SU-DHL-6 (cell line): ENCODE results near the gene NREP.

Source experiments
- H2AFZ ChIP-seq: fragments of 200-600 bp; sonication (generic); 2 replicates; pipeline ENCODE4 v1.6.1; 2014; ENCODE audit warnings: low read depth, mild to moderate bottlenecking, moderate library complexity, mixed read lengths, antibody characterized with exemption, low read length; ENCODE audit not compliant: severe bottlenecking
- H3F3A ChIP-seq: fragments of 200-600 bp; shearing (Covaris generic); 2 replicates; pipeline ENCODE4 v1.6.0; 2016; ENCODE audit warnings: antibody characterized with exemption, mild to moderate bottlenecking; ENCODE audit not compliant: insufficient read depth
- H3K27ac ChIP-seq: fragments of 200-600 bp; sonication (generic); 2 replicates; pipeline ENCODE4 v1.5.1; 2016; ENCODE audit warnings: low read depth, mild to moderate bottlenecking, low read length, moderate library complexity, mixed read lengths
- H3K27me3 ChIP-seq: fragments of 200-600 bp; sonication (generic), shearing (Covaris generic); 2 replicates; pipeline ENCODE4 v1.6.0; 2014; ENCODE audit warnings: mild to moderate bottlenecking, low read length
- H3K36me3 ChIP-seq: fragments of 200-600 bp; sonication (generic); 2 replicates; pipeline ENCODE4 v1.6.1; 2014; ENCODE audit warnings: mild to moderate bottlenecking, low read length, mixed read lengths
- H3K4me2 ChIP-seq: fragments of 300-600, 200-600 bp; shearing (Covaris generic), sonication (generic); 2 replicates; pipeline ENCODE4 v1.6.0; 2014; ENCODE audit warnings: low read length, low read depth, mild to moderate bottlenecking; ENCODE audit not compliant: poor library complexity, severe bottlenecking
- H3K4me3 ChIP-seq: fragments of 200-600 bp; sonication (generic); 2 replicates; pipeline ENCODE4 v1.5.1; 2014; ENCODE audit warnings: antibody characterized with exemption, low read length, mild to moderate bottlenecking, mixed read lengths; ENCODE audit not compliant: insufficient read depth, poor library complexity, severe bottlenecking
- H3K79me2 ChIP-seq: fragments of 200-600 bp; sonication (generic); 2 replicates; pipeline ENCODE4 v1.6.1; 2014; ENCODE audit warnings: mild to moderate bottlenecking, low read length, moderate library complexity; ENCODE audit not compliant: insufficient read depth
- H3K9ac ChIP-seq: fragments of 200-600 bp; sonication (generic); 2 replicates; pipeline ENCODE4 v1.7.0; 2014; ENCODE audit warnings: mild to moderate bottlenecking, low read length
- H3K9me2 ChIP-seq: fragments of 200-600 bp; sonication (generic); replicated peaks from 2 replicates; pipeline ENCODE4 v1.6.1; 2014; ENCODE audit warnings: low read length; ENCODE audit not compliant: insufficient read depth
- H3K9me3 ChIP-seq: fragments of 200-600 bp; sonication (generic); 2 replicates; pipeline ENCODE4 v1.6.1; 2014; ENCODE audit warnings: low read length, mixed read lengths; ENCODE audit not compliant: insufficient read depth
- H4K20me1 ChIP-seq: fragments of 200-600 bp; sonication (generic); 2 replicates; pipeline ENCODE4 v1.6.1; 2014; ENCODE audit warnings: low read depth, mild to moderate bottlenecking, antibody characterized with exemption, low read length, moderate library complexity, mixed read lengths
- CTCF ChIP-seq: fragments of 200-600 bp; sonication (generic); IDR thresholded peaks from one replicate; pipeline ENCODE4 v1.5.1; 2017; ENCODE audit warnings: antibody characterized with exemption, mild to moderate bottlenecking, low read length, moderate library complexity; ENCODE audit not compliant: insufficient read depth, poor library complexity, severe bottlenecking
- EZH2phosphoT487 ChIP-seq: fragments of 200-600 bp; sonication (generic), shearing (Covaris generic); conservative IDR thresholded peaks from 2 replicates; pipeline ENCODE4 v1.6.1; 2018; ENCODE audit warnings: mild to moderate bottlenecking, antibody characterized with exemption, low read length, moderate library complexity, mixed read lengths

The NREP gene

GRCh38 chr5:111689357-111689935, 67.5 kb downstream of the NREP start:
- no peaks in the 10 kb centered on the region for H3K27me3 ChIP-seq
- no peak overlapping the region for H3K9ac ChIP-seq
- H2AFZ ChIP-seq, result no peak overlapping the region
- no peaks in the 10 kb centered on the region for H3F3A ChIP-seq
- no peaks in the 10 kb centered on the region for H3K9me2 ChIP-seq
- TF ChIP-seq CTCF, result no peak
- no peak for TF ChIP-seq EZH2phosphoT487
- no peak overlapping the region for H3K4me2 ChIP-seq
- H3K9me3 ChIP-seq, result no peaks in the 10 kb centered on the region
- no peaks in the 10 kb centered on the region for H3K79me2 ChIP-seq
- H3K27ac ChIP-seq, result no peak overlapping the region
- no peaks in the 10 kb centered on the region for H4K20me1 ChIP-seq
- no peak overlapping the region for H3K4me3 ChIP-seq
- H3K36me3 ChIP-seq, result no peaks in the 10 kb centered on the region

- H3F3A ChIP-seq, result no peaks in the 10 kb centered on the region
- no peaks in the 10 kb centered on the region for H4K20me1 ChIP-seq
These were observed 71.0 kb downstream of the NREP start for GRCh38 chr5:111685969-111686368.

GRCh38 chr5:111682641-111683040, 74.4 kb downstream of the NREP start:
- Histone ChIP-seq H3K27me3 (no peaks in the 10 kb centered on the region), H3K27ac (no peak overlapping the region), H3K9ac (no peak overlapping the region), H3K79me2 (no peaks in the 10 kb centered on the region), H3K4me3 (no peak overlapping the region), H3K9me2 (no peaks in the 10 kb centered on the region), H2AFZ (no peak overlapping the region), H4K20me1 (no peaks in the 10 kb centered on the region), H3F3A (no peaks in the 10 kb centered on the region), H3K9me3 (no peaks in the 10 kb centered on the region), H3K4me2 (no peak overlapping the region), H3K36me3 (no peaks in the 10 kb centered on the region)
- no peak for TF ChIP-seq CTCF
- no peak for TF ChIP-seq EZH2phosphoT487

More at GRCh38 chr5:111685969-111686368, 71.0 kb downstream of the NREP start:
- Histone ChIP-seq H3K4me3 (no peak overlapping the region), H3K9me2 (no peaks in the 10 kb centered on the region), H3K4me2 (no peak overlapping the region), H3K9me3 (no peaks in the 10 kb centered on the region), H3K9ac (no peak overlapping the region), H3K27ac (no peak overlapping the region), H3K27me3 (no peaks in the 10 kb centered on the region), H2AFZ (no peak overlapping the region), H3K79me2 (no peaks in the 10 kb centered on the region), H3K36me3 (no peaks in the 10 kb centered on the region)
- TF ChIP-seq CTCF (no peak), EZH2phosphoT487 (no peak)
